SHP77 (cell line): ENCODE data around the gene HSPB6.
A peak's percentile ranks its signal among the peaks of the same experiment; 100 is the strongest.

ENCODE experiments used
- DNase-seq, 2 experiments: peaks; one replicate each; lab custom pipeline; 2025; lab: John Stamatoyannopoulos, UW

HSPB6 gene

GRCh38 chr19:35716801-35717664, 39.8 kb downstream of the HSPB6 start:
- DNase-seq: peak; percentile 72 to 86

GRCh38 chr19:35715981-35716800, 40.6 kb downstream of the HSPB6 start:
- DNase-seq: peak in 1 of 2 experiments; percentile 29

- no peak for DNase-seq
Observed at GRCh38 chr19:35715355-35715809, 41.4 kb downstream of the HSPB6 start.

- DNase-seq: no peak
Observed at GRCh38 chr19:35714601-35715354, 42.1 kb downstream of the HSPB6 start.

GRCh38 chr19:35713904-35714495, 42.8 kb downstream of the HSPB6 start:
- DNase-seq: no peak

GRCh38 chr19:35713506-35713850, 43.4 kb downstream of the HSPB6 start:
- no peak for DNase-seq

- DNase-seq: no peak
Observed at GRCh38 chr19:35712567-35713505, 44.0 kb downstream of the HSPB6 start.

GRCh38 chr19:35710784-35711723, 45.8 kb downstream of the HSPB6 start:
- no peak for DNase-seq

GRCh38 chr19:35708391-35708790, 48.4 kb downstream of the HSPB6 start:
- no peak for DNase-seq
